ENCODE data around the gene NOP56.

DNA sequence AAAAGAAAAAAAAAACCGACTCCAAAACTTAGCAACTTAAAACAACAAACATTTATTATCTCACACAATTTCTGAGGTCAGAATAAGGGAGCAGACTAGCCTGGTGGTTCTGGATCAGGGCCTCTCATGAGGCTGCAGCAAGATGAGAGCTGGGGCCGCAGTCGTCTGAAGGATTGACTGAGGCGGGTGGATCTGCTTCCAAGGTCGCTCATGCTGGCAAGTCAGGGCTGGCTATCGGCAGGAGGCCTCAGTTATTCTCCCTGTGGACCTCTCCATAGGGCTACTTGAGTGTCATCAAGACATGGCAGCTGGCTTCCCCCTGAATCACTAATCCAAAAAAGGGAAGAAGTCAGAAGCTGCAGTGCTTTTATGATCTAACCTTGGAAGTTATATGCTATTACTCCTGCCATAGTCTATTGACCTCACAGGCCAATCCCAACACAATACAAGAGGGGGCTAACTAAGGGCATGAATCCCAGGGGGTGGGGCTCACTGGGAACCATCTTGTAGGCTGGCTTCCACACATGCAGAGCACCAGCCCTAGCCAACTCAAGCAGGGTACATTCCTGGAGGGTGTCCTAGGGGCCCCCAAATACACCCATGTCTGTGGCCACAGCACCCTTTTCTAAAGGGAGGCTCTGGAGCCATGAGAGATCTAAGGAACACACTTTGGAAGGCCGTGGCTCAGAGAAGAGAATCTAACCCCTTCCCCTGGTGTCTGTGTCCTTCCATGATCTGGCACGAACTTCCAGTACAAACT is 51.5 kb downstream of the NOP56 start:
- no peak for TF ChIP-seq EZH2 (IDR thresholded peaks at IDR 0.05; ENCODE audit: borderline replicate concordance, low read length)
- TF ChIP-seq, protein P1, sequence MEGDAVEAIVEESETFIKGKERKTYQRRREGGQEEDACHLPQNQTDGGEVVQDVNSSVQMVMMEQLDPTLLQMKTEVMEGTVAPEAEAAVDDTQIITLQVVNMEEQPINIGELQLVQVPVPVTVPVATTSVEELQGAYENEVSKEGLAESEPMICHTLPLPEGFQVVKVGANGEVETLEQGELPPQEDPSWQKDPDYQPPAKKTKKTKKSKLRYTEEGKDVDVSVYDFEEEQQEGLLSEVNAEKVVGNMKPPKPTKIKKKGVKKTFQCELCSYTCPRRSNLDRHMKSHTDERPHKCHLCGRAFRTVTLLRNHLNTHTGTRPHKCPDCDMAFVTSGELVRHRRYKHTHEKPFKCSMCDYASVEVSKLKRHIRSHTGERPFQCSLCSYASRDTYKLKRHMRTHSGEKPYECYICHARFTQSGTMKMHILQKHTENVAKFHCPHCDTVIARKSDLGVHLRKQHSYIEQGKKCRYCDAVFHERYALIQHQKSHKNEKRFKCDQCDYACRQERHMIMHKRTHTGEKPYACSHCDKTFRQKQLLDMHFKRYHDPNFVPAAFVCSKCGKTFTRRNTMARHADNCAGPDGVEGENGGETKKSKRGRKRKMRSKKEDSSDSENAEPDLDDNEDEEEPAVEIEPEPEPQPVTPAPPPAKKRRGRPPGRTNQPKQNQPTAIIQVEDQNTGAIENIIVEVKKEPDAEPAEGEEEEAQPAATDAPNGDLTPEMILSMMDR (conservative IDR thresholded peaks at IDR 0.05 in 1 of 2, IDR thresholded peaks at IDR 0.05 in 1 of 2; ENCODE audit: extremely low read depth in 1 of 2, insufficient read depth in 1 of 2, low read depth in 1 of 2, low read length in 2 of 2), result no peak

Data from mammary epithelial cell (primary cell).